ENCODE data around the gene DPP8. TPM values are rescaled to one million over a fixed set of nuclear protein-coding genes. Genes with fewer than 3 reads are reported as not detected.

DPP8 gene
- total and polyA plus RNA-seq, 2 donors (not counting 3 experiments of a cell fraction or from before 2014, with no cell fraction given), result 12.1 to 35.3 TPM

DNA sequence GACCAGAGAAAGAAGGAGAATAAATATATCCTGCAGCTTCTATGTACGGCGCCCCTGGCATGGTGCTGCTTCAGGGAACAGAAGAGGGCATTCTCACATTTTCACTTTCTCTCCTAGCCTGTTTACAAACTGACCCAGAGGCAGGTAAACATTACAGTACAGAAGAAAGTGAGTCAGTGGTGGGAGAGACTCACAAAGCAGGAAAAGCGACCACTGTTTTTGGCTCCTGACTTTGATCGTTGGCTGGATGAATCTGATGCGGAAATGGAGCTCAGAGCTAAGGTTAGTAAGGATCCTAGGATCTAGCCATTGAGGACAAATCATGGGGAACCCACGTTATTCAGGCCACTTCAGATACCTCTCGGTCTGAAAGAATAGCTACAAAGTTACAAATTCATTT, 39.1 kb upstream of the DPP8 start:
- Histone ChIP-seq H3K9me1 (replicated peaks; ENCODE audit: control insufficient read depth, extremely low read depth, insufficient read depth, low read length) (peaks cover 4% of the 10 kb centered on the region), H3K79me2 (ENCODE audit: control insufficient read depth, insufficient read depth, low read length) (peaks cover 11% of the 10 kb centered on the region), H3K9ac (replicated peaks; ENCODE audit: extremely low read depth, insufficient read depth, low read length) (no peak overlapping the region), H3K4me3 (replicated peaks in 1 of 3; ENCODE audit: insufficient read depth in 1 of 3, low read depth in 1 of 3, low read length in 3 of 3) (no peak overlapping the region), H3K36me3 (ENCODE audit: control insufficient read depth in 2 of 2, extremely low read depth in 1 of 2, insufficient read depth in 2 of 2, low read length in 2 of 2) (peaks cover 15 to 22% of the 10 kb centered on the region in 2 experiments), H3K27me3 (ENCODE audit: control insufficient read depth in 2 of 2, insufficient read depth in 2 of 2, low read length in 2 of 2) (no peaks in the 10 kb centered on the region), H3K9me3 (replicated peaks; ENCODE audit: control insufficient read depth, insufficient read depth, low read length) (no peaks in the 10 kb centered on the region), H3K27ac (ENCODE audit: insufficient read depth, low read depth, low read length) (no peak overlapping the region), H2AFZ (ENCODE audit: low read depth, low read length) (no peak overlapping the region), H4K20me1 (replicated peaks; ENCODE audit: control insufficient read depth, extremely low read depth, insufficient read depth, low read length) (no peaks in the 10 kb centered on the region), H3K4me2 (ENCODE audit: insufficient read depth, low read length) (no peak overlapping the region), H3K4me1 (ENCODE audit: control insufficient read depth, extremely low read depth, insufficient read depth, low read length) (no peaks in the 10 kb centered on the region)
- BruUV-seq (replicated peaks), result no TSS peak
- dilution Hi-C loops (cut with MboI; ENCODE audit: extremely low pct_ligation_motif_present, low sequenced_read_pairs) (no loop called here), intact Hi-C loops (cut with micrococcal nuclease) (no loop called here)
- TF ChIP-seq EZH2 (IDR thresholded peaks at IDR 0.05; ENCODE audit: borderline replicate concordance, low read depth, low read length, severe bottlenecking) (no peak), JUN (IDR thresholded peaks at IDR 0.05; ENCODE audit: borderline replicate concordance, insufficient read depth, insufficient read length, low read depth) (no peak), FOS (IDR thresholded peaks at IDR 0.05; ENCODE audit: borderline replicate concordance, insufficient read depth, low read length) (no peak), GATA2 (IDR thresholded peaks at IDR 0.05; ENCODE audit: insufficient read depth, insufficient read length, low read depth, low read length) (no peak), POLR2A (IDR thresholded peaks at IDR 0.05; ENCODE audit: low read depth, low read length) (no peak), MYC (IDR thresholded peaks at IDR 0.05; ENCODE audit: low read depth, low read length) (no peak), POLR2AphosphoS5 (IDR thresholded peaks at IDR 0.05; ENCODE audit: insufficient read depth, low read depth, low read length) (no peak)
- TF ChIP-seq, protein P1, sequence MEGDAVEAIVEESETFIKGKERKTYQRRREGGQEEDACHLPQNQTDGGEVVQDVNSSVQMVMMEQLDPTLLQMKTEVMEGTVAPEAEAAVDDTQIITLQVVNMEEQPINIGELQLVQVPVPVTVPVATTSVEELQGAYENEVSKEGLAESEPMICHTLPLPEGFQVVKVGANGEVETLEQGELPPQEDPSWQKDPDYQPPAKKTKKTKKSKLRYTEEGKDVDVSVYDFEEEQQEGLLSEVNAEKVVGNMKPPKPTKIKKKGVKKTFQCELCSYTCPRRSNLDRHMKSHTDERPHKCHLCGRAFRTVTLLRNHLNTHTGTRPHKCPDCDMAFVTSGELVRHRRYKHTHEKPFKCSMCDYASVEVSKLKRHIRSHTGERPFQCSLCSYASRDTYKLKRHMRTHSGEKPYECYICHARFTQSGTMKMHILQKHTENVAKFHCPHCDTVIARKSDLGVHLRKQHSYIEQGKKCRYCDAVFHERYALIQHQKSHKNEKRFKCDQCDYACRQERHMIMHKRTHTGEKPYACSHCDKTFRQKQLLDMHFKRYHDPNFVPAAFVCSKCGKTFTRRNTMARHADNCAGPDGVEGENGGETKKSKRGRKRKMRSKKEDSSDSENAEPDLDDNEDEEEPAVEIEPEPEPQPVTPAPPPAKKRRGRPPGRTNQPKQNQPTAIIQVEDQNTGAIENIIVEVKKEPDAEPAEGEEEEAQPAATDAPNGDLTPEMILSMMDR (IDR thresholded peaks at IDR 0.05; ENCODE audit: extremely low read depth in 1 of 2, insufficient read depth in 1 of 2, low read depth in 1 of 2, low read length in 2 of 2), result no peak
- TF ChIP-seq, protein P2, sequence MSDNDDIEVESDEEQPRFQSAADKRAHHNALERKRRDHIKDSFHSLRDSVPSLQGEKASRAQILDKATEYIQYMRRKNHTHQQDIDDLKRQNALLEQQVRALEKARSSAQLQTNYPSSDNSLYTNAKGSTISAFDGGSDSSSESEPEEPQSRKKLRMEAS (IDR thresholded peaks at IDR 0.05; ENCODE audit: insufficient read depth, insufficient read length), result no peak
- POLR2A ChIA-PET, result interaction anchor here (0.7 kb wide), 1 partner anchor 40 kb away, joined by 6 read pairs; no protein-coding TSS in a partner anchor
- CTCF ChIA-PET, result no interaction called here
- DNase-seq (ENCODE audit: low read depth, low spot score), result no peak
- FAIRE-seq, result no peak

All from endothelial cell of umbilical vein (primary cell).